Gastrocnemius medialis (tissue), 4 donors: ENCODE data around the gene SERINC3.

Experiments
- POLR2A ChIP-seq, 2 donors: fragments of 450-650 bp; IDR thresholded peaks; one replicate each; pipeline ENCODE4 v1.6.1; 2017; ENCODE audit warnings: antibody characterized with exemption in 2 of 2, mild to moderate bottlenecking in 2 of 2, moderate library complexity in 2 of 2
- TF ChIP-seq, protein P1 (sequence below), 5 experiments: fragments of 450-650 bp in 3 of 5; fragments of 200-600 bp in 2 of 5; sonication (generic) in 2 of 5; IDR thresholded peaks in 4 of 5; conservative IDR thresholded peaks in 1 of 5; 1 replicate in 4 of 5; 2 replicates in 1 of 5; pipeline ENCODE4 v1.5.1; 2016 to 2019; ENCODE audit warnings: antibody characterized with exemption in 5 of 5, mild to moderate bottlenecking in 3 of 5, moderate library complexity in 3 of 5

DNA sequence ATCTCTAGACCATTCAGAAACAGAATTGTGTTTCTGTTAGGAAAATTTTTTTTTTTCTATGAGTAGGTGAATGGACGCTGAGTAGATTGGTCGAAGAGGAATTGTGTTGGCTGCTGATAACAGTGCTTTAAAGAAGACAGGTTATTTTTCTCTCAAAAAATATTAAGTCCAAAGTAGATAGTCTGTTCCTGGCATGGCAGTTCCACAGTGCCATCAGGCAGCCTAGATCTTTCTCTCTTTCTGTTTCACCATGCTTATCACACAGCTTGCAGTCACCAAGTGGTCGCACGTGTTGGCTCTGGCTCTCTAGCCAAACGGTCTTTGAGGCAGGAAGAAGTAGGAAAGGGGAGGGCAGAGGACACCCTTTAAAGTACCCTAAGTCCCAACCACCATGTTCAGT lies 22.4 kb upstream of the SERINC3 start:
- TF ChIP-seq, protein P1, sequence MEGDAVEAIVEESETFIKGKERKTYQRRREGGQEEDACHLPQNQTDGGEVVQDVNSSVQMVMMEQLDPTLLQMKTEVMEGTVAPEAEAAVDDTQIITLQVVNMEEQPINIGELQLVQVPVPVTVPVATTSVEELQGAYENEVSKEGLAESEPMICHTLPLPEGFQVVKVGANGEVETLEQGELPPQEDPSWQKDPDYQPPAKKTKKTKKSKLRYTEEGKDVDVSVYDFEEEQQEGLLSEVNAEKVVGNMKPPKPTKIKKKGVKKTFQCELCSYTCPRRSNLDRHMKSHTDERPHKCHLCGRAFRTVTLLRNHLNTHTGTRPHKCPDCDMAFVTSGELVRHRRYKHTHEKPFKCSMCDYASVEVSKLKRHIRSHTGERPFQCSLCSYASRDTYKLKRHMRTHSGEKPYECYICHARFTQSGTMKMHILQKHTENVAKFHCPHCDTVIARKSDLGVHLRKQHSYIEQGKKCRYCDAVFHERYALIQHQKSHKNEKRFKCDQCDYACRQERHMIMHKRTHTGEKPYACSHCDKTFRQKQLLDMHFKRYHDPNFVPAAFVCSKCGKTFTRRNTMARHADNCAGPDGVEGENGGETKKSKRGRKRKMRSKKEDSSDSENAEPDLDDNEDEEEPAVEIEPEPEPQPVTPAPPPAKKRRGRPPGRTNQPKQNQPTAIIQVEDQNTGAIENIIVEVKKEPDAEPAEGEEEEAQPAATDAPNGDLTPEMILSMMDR (IDR thresholded peaks at IDR 0.05 in 4 of 5, conservative IDR thresholded peaks at IDR 0.05 in 1 of 5): no peak
- TF ChIP-seq POLR2A (IDR thresholded peaks at IDR 0.05): no peak
